GM21529 (cell line): Measurements from ENCODE around the gene POU2F1.

Source experiments
- ATAC-seq: cut with Tn5 transposase; IDR thresholded peaks from one replicate; pipeline ENCODE4 v1.9.1; 2021; ENCODE audit not compliant: unreplicated experiment

The POU2F1 gene

GRCh38 chr1:167270349-167271092 is 49.8 kb downstream of the POU2F1 start:
- no peak for ATAC-seq

DNA sequence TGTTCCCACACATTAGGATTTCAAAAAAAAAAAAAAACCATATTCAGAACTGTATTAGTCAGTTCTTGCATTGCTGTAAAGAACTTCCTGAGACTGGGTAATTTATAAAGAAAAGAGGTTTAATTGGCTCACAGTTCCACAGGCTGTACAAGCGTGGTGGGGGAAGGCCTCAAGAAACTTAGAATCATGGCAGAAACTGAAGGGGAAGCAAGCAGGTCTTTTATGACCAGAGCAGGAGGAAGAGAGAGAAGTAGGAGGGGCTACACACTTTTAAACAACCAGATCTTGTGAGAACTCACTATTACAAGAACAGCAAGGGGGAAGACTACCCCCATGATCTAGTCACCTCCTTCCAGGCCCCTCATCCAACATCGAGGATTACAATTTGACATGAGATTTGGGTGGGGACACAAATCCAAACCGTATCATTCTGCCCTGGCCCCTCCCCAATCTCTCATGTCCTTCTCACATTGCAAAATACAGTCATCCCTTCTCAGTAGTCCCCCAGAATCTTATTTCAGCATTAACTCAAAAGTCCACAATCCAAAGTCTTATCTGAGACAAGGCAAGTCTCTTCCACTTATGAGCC is 51.8 kb downstream of the POU2F1 start:
- ATAC-seq, result no peak

DNA sequence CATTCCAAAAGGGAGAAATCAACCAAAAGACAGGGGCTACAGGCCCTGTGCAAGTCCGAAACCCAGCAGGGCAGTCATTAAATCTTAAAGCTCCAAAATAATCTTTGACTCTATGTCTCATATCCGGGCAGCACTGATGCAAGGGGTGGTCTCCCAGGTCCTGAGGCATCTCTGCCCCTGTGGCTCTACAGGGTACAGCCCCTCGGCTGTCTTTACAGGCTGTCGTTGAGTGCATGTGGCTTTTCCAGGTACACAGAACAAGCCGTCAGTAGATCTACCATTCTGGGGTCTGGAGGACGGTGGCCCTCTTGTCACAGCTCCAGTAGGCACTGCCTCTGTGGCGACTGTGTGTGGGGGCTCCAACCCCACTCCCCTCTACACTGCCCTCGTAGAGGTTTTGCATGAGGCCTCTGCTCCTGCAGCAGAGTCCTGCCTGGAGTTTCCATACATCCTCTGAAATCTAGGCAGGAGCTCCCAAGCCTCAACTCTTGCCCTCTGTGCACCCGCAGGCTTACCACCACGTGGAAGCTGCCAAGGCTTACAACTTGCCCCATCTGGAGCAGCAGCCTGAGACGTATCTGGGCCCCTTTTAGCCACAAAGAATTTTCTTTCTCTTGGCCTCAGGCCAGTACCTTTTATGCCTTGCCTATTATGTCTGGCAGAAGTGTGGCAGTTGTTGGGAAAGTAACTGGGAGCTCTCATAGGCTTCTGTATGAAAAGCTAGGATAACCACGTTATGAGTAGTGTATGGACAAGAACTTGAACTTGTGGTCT is 52.5 kb downstream of the POU2F1 start:
- ATAC-seq, result no peak

GRCh38 chr1:167274061-167274460 is 53.4 kb downstream of the POU2F1 start:
- ATAC-seq, result no peak

- peak; percentile 87 for ATAC-seq
These were observed 56.3 kb downstream of the POU2F1 start for GRCh38 chr1:167276969-167277368.

DNA sequence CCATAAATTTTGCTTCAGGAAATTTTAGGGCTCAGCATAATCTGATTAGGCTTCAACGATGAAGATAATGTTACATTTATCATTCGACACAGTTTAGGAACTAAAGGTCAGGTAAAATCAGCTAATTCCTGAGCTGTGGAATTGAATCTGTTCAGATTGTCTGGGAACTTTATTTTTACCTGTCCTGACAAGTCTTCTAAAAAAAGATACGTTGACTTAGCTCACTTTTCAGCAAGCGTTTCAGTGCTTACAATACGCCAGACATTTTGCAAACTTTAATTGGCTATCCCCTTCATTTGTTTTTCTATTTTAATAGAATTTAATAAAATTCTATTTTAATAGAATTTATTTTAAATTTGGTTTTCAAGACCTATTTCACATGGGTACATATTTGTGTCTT is 57.8 kb downstream of the POU2F1 start:
- ATAC-seq, result no peak

DNA sequence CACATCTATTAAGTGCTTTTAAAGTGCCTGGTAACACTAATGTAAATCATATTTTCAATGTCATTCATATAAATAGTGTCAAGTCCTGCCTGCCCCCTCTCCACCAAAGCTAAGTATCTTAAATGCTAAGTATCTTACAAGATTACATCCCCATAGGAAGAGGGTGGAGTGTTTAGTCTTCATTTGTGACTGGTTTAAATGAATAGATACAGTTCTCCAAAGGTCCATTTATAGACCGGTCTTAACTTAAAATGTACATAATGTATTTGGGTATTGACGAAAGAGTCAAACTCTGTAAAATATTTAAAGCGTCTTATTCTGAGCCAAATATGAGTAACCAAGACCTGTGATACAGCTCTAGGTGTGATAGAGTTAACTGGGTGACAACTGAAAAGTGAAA is 60.2 kb downstream of the POU2F1 start:
- ATAC-seq, result no peak

DNA sequence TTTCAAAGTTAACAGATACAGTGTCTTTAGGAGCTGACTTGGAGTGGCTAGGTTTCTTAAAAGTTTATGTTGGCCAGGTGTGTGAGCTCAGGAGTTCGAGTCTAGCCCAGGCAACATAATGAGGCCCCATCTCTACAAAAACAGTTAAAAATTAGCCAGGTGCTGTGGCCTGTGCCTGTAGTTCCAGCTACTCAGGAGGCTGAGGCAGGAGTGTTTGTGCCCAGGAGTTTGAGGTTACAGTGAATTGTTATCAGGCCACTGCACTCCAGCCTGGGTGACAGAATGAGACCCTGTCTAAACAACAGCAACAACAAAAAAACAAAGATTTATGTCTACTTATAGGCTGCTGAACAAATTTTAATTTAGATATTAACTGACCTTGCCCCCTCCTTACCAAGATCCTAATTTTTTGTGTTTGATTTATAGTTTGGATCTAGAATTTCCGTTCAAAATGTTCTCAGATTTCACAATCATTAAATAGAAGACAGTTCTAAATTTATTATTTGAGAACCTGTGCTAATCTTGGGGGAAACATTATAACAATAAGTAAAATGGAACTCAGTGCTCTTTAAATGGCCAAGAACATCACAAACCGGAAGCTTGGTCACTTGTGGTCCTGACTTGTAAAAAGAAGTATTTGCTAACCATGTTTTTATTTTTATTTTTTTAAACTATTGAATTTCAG is 67.8 kb downstream of the POU2F1 start:
- no peak for ATAC-seq

- ATAC-seq, result no peak
These were observed 68.4 kb downstream of the POU2F1 start for GRCh38 chr1:167289075-167289442.

DNA sequence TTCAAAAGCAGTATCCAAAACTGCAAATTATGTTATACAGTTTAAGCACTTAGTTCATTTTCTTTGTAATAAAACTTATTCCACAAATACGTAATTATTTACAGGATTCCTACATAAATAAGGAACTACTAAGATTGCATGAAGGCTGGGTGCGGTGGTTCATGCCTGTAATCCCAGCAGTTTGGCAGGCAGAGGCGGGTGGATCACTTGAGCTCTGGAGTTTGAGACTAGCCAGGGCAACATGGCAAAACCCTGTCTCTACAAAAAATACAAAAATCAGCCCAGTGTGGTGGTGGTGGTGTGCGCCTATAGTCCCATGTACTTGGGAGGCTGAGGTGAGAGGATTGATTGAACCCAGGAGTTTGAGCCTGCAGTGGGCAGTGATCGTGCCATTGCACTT is 69.3 kb downstream of the POU2F1 start:
- ATAC-seq, result no peak

DNA sequence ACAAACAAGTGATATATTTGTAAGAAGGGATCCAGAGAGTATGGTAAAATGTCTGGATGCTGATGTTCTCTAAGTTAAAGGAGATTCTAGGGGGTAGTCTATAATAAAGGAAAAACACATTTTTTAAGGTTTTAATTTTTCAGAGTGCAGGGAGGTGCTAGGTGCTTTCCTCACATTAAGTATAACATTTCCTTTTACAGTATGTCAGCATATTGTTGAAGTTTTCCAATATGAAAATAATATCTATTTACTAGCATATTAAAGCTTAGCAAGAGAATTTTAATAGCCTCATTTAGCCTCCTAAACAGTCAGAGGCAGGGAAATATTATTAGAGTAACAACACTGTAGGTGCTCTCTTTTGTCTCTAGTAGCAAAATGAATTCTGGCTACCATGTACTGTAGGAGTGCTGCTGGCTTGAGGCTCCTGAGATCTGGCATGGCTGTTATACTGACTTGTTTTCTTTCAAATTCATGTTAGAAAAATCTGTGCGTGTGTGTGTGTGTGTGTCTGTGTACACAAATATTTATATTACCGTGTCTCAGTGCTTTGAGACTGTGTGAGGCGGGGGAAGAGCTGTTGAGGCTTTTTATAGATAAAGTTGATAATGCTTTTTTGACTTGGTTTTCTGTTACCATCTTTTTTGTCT is 71.0 kb downstream of the POU2F1 start:
- no peak for ATAC-seq

- no peak for ATAC-seq
These were observed 71.5 kb downstream of the POU2F1 start for GRCh38 chr1:167292216-167292615.

DNA sequence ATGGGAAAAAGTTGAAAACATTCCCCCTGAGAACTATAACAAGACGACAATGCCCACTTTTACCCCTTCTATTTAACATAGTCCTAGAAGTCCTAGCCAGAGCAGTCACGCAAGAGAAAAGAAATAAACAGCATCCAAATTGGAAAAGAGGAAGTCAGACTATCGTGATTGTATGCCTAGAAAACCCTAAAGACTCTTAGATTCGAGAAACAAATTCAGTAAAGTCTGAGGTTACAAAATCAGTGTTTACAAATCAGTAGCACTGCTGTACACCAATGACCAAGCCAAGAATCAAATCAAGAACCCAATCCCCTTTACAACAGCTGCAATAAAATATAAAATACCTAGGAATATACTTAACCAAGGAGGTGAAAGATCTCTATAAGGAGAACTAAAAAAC is 72.4 kb downstream of the POU2F1 start:
- ATAC-seq, result no peak

DNA sequence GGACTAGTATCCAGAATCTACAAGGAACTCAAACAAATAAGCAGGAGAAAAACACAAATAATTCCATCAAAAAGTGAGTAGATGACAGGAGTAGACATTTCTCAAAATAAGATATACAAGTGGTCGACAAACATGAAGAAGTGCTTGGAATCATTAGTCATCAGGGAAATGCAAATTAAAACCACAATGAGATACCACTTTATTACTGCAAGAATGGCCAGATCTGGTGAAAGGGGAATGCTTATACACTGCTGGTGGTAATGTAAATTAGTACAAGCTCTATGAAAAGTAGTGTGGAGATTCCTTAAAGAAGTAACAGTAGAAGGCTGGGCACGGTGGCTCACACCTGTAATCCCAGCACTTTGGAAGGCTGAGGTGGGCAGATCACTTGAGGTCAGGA is 73.8 kb downstream of the POU2F1 start:
- no peak for ATAC-seq

DNA sequence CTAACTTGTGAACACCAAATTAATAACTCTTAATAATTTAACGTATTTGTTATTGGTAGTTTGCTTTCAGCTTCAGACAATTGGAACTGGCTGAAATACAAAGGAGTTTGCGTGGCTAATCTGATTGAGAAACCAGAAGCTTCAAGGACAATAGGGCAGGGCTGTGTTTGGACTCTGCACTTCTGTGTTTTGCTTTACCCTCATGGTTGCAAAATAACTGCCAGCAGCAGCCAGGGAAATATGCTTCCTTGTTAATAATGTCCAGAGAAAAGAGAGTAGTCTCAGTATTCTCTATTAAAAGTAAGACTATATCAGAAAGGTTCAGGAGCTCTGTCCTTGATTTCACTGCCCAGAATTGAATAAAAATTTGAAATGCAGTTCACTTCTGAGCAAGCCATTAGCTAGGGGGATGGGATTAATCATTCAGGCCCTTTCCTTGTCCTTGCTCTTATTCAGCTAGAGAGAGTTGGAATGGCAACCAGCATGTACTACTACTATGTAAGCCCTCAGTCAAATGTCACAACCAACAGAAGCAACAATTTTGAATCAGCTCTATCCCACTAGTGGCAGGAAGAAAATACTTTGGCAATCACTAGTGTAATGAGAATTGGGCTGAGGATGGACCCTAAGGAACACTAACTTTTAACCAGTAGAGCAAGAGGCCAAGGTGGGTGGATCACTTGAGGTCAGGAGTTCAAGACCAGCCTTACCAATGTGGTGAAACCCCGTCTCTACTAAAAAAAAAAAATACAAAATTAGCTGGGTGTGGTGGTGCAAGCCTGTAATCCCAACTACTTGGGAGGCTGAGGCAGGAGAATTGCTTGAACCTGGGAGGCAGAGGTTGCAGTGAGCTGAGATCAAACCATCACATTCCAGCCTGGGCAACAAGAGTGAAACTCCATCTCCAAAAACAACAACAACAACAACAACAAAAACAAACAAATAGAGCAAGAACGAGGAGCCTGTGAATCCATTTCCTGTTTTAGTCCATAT is 76.8 kb downstream of the POU2F1 start:
- ATAC-seq, result no peak

DNA sequence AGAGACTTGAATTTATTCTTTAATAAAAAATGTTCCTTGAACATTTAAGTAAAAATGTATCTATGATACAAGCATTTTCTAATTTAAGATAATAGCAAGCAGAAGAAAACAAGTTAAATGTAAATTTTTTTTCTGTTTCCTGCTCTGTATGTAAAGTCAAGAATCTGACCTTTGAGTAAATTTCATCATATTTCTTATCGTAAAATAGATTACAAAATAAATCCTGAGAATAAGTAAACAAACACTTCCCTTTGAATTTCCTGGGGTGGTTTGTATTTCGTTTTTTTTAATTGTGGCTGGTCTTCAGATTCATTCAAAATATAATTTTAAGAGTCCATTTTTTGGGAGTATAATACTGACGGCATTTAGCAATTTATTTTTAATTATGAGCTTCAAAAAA is 77.6 kb downstream of the POU2F1 start:
- no peak for ATAC-seq

DNA sequence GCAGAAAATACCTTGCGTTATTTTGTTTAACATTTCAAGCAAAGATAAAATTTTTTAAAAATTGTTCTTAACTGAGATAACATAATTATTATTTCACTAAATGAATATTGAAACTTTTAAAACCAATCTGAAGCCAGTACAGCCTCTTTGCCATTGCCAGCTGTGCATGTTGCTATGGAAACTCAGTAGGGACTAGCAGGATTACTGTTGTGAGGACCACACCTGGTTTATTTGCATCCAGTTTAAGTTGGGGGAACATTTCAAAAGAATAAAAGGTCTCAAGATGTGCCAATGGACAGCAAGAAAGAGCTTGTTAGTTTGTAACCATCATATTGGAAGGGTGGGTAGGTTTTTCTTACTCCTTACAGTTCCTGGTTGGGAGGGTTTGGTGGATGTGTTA is 80.7 kb downstream of the POU2F1 start:
- ATAC-seq, result no peak

GRCh38 chr1:167304165-167304564 is 83.5 kb downstream of the POU2F1 start:
- no peak for ATAC-seq

DNA sequence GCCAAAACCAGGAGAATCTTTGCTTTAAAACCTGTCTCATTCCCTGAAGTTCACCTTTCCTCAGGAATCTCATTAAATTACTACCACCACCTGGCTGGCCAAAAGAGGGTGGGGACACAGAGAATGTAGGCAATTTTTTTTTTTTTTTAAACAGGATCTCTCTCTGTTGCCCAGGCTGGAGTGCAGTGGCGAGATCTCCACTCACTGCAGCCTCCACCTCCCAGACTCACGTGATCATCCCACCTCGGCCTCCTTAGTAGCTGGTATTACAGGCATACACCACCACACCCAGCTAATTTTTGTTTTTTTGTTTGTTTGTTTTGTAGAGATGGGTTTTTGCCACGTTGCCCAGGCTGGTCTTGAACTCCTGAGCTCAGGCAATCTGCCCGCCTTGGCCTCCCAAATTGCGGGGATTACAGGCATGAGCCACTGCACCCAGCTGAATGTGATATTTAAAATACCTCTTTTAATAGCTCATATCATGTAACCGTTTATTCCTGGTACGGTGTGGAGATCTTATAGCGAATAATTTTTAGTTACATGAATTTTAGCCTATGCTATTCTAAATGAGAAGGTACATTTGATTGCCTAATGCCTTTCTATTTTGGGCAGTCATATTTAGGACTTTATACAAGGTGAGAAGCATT is 84.5 kb downstream of the POU2F1 start:
- ATAC-seq, result no peak
